Adrenal gland (tissue), 5 donors: ENCODE measurements around the gene FOSL1.

Source experiments
- POLR2A ChIP-seq, 2 donors: fragments of 450-650 bp; IDR thresholded peaks; one replicate each; pipeline ENCODE4 v1.6.1; 2017; ENCODE audit warnings: antibody characterized with exemption in 2 of 2, mild to moderate bottlenecking in 2 of 2, moderate library complexity in 1 of 2
- TF ChIP-seq, protein P1 (sequence below), 6 experiments: fragments of 450-650 bp in 4 of 6; fragments of 200-600 bp in 2 of 6; sonication (generic) in 1 of 6; IDR thresholded peaks; 1 replicate in 5 of 6; 2 replicates in 1 of 6; pipeline versions ENCODE4 v1.5.1 to v1.8.0; 2016 to 2021; ENCODE audit warnings: antibody characterized with exemption in 6 of 6, mild to moderate bottlenecking in 2 of 6, moderate library complexity in 1 of 6
- donor health status: DM: no; HTN: no; CAD: no.

DNA sequence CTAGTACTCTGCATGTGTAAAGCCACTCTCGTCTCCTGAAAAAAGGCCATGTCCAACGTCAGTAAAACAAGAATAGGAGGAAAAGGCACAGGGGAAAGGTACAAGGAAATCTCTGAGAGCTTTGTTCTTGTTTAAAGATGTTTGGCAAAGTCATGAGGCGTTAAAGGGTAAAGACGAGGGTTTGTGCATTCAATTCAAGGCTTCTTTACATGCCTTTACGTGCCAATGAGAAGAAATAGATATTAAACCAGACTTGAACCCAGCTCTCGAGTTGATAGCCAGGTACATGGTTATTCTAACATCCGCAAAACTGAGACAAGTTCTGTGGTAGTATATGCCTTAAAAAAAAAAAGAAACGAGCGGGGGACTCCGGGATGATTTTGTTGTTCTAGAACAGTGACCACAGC is 41.5 kb downstream of the FOSL1 start:
- TF ChIP-seq POLR2A (IDR thresholded peaks at IDR 0.05), result no peak
- TF ChIP-seq, protein P1, sequence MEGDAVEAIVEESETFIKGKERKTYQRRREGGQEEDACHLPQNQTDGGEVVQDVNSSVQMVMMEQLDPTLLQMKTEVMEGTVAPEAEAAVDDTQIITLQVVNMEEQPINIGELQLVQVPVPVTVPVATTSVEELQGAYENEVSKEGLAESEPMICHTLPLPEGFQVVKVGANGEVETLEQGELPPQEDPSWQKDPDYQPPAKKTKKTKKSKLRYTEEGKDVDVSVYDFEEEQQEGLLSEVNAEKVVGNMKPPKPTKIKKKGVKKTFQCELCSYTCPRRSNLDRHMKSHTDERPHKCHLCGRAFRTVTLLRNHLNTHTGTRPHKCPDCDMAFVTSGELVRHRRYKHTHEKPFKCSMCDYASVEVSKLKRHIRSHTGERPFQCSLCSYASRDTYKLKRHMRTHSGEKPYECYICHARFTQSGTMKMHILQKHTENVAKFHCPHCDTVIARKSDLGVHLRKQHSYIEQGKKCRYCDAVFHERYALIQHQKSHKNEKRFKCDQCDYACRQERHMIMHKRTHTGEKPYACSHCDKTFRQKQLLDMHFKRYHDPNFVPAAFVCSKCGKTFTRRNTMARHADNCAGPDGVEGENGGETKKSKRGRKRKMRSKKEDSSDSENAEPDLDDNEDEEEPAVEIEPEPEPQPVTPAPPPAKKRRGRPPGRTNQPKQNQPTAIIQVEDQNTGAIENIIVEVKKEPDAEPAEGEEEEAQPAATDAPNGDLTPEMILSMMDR (IDR thresholded peaks at IDR 0.05), result no peak
